Cardiac septum (tissue), 1 donor: ENCODE results near the gene BUB1. TPM values are rescaled to one million over a fixed set of nuclear protein-coding genes. Genes with fewer than 3 reads are reported as not detected.
"Not testable (repeated sequence)": the region's sequence is repeated elsewhere in the genome, so short reads cannot be mapped to it uniquely, and the experiment has no call there.

ENCODE experiments used
- DNase-seq: peaks from one replicate; pipeline ENCODE4 v3.0.0-alpha.2; 2020; ENCODE audit warnings: low spot score
- intact Hi-C: fragments of 100-400 bp; cut with DNase I; formaldehyde crosslinking; loops from one replicate; pipeline ENCODE4 v1.14.0; 2022
- total RNA-seq: library from RNA; stranded (reverse); fragmentation: NEBNext Ultra II Directional; extraction: Animal tissue kit (Norgen Biotek cat#: 25700); gene quantifications from one replicate; pipeline ENCODE4 v1.2.1, GENCODE V29; 2021
- donor health status: DM: no; HTN: no; CAD: no.

The BUB1 gene
- total RNA-seq, 1 donor from 2014 or later, result 0.83 TPM

DNA sequence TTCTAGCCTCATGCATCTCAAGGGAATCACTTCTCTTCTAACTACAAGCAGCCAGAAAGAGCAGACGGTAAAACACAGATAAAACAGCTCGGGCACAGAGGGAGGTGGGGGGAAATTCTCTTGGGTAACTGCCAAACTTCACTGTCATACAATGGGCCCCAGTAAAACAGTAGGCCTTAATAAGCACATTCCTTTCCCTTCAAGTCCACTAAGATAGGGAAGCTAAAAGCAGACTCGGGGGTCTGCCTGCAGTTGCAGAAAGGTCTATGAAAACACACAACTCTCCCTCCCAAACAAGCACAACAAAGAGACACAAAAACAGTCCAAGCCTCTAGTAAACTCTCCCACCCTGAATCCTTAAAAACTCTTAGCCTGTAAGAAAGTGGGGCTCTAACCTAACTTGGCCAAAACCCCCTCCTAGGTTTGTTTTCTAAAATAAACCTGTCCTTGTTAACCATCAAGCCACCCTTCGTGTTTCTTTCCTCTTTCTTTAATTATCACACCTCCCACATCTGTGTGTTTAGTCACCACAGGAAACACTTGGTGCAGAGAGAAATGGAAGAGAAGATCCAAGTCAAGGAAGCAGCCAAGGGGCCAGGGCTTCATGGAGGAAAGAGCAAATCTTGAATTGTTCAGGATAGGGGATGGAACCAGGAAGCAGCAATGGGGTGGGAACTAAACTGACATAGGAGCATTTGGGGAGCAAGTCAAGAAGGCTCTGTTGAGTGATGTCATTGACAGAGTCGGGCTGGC, 17.5 kb upstream of the BUB1 start:
- DNase-seq, intact Hi-C loops: not testable (repeated sequence)

DNA sequence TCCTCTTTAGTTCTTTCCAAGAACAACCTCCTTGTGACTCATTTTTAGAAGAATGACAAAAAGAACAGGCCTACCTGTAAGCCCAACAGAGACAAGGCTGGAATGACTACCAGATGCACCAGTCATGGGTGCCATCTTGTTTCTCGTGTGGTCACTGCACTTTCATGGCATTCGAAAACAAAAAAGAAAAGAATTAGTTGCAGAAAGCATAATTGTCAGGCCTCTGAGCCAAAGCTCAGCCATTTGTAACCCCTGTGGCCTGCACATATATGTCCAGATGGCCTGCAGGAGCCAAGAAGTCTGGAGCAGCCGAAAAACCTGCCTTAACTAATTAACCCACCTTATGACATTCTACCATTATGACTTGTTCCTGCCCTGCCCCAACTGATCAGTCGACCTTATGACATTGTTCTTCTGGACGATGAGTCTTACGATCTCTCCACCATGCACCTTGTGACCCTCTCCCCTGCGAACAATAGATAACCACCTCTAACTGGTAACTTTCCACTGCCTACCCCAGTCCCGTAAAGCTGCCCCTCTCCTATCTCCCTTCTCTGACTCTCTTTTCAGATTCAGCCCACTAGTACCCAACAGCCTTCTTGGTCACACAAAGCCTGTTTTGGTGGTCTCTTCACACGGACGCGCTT, 13.9 kb upstream of the BUB1 start:
- intact Hi-C loops, result no loop called here
- no peak for DNase-seq

GRCh38 chr2:110690083-110690965, 12.5 kb upstream of the BUB1 start:
- intact Hi-C loops, result no loop called here
- no peak for DNase-seq

DNA sequence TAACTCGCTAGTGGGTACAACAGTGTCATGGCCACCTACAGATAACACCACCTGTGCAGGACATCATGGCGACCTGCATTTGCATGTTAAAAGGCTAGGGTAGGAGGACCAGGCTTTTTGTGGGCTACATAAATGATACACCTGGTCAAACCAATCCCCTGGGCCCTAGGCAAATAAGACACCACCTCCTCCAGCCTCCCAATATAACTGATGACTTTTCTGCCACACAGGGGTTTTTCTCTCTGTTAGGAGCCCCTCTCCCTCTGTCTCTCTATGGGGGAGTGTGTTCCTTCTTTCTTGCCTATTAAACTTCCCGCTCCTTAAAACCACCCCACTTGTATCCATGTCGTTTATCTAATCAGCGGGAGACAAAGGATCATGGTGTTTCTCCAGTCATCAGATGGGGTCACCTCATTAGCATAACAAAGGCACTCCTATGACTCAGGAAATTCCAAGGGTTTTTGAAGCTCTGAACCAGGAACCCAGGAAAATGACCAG, 10.8 kb upstream of the BUB1 start:
- intact Hi-C loops, result no loop called here
- no peak for DNase-seq

DNA sequence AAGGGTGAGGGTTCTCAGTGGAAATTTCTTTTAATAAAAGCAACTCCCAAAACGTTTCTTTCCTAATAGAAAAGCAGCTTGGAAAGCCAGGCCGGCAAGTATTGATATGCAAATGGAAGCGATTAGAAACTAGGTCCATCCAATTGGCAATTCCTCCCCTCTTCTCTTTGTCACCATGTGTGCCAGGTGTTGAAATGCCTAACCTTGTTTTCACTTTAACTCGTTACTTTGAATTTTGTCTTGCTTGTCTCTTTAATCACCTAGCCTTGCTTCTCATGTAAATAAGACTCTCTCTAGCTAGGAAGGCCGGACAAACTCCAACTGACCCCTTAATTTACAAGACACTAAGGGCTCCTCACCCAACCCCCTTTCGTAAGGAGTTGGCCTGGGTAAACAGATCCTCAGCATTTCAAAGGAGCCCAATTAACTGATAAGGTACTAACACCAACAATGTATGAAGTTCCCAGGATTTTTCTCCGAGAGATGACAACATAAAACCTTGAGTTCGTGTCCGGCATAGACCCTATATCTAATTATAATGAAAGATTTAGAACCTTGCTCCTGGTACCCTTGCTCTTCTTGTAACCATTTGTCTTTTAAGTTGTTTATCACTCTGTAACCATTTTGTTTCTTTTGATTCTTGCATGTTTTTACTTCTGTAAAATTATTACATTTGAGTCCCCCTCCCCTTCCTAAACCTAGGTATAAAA, 10.1 kb upstream of the BUB1 start:
- DNase-seq, intact Hi-C loops: not testable (repeated sequence)

DNA sequence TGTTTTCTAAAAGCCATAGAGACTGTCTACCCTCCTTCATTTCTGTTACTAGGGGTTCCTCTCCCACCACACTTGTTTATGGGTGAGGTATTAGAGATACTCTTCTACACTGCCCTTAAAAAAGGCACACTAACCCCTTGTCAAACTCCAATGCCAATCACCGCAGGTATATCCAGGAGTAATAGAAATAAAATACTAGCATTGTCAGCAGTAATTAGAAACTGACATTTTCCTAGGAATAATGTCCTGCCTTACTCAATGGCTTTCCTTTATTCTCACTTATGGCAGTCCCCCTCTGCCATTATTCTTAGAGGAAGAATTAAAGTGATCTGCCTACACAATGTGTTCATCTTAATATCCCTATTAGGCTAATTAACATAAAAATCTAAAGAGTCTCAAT, 5.0 kb upstream of the BUB1 start:
- intact Hi-C loops, result no loop called here
- DNase-seq, result no peak

DNA sequence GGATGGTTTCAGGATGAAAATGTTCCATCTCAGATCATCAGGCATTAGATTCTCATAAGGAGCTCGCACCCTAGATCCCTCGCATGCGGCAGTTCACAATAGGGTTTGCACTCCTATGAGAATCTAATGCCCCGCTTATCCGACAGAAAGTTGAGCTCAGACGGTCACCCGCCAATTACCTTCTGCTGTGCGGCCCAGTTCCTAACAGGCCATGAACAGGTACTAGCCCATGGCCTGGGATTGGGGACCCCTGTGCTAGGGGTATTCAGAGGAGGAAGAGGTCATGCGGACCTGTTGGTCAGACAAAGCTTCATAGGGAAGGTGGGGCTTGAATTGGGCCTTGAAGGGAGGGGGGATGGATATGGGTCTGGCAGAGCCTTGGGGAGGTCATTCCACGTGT, 4.4 kb upstream of the BUB1 start:
- intact Hi-C loops, result no loop called here
- DNase-seq, result no peak

- intact Hi-C loops, result no loop called here
- DNase-seq, result no peak
These were observed 2.8 kb upstream of the BUB1 start for GRCh38 chr2:110680709-110681108.

DNA sequence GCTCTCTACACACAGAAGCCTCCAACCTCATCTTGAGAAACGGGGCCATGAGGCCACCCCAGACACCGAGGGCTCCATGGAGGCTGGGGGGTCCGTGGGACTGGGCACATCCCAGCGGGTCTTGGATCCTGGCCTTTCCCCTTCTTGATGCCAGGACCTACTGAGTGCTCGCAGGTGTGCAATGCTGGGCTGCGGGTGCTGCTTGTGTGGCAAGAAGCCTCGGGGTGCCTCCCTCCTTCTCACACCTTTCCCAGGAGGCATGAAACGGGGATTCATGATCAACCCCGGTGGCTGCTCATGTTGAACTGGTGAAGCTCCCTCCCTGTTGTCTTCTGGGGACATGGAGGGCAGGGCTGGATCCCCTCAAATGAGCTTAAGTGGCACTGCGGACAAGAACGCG, 2.0 kb upstream of the BUB1 start:
- intact Hi-C loops, result no loop called here
- DNase-seq, result no peak

DNA sequence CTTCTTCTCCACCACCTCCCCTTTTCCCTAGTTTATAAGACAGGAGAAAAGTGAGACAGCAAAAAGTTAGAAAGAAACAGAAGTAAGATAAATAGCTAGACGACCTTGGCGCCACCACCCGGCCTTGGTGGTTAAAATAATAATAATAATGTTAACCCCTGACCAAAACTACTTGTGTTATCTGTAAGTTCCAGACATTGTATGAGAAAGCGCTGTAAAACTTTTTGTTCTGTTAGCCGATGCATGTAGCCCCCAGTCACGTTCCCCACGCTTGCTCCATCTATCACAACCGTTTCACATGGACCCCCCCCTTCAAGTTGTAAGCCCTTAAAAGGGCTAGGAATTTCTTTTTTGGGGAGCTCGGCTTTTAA, 1.5 kb upstream of the BUB1 start:
- no peak for DNase-seq
- intact Hi-C loops, result no loop called here

GRCh38 chr2:110678457-110679336, 834 bp upstream of the BUB1 start:
- DNase-seq, result no peak
- intact Hi-C loops, result no loop called here

DNA sequence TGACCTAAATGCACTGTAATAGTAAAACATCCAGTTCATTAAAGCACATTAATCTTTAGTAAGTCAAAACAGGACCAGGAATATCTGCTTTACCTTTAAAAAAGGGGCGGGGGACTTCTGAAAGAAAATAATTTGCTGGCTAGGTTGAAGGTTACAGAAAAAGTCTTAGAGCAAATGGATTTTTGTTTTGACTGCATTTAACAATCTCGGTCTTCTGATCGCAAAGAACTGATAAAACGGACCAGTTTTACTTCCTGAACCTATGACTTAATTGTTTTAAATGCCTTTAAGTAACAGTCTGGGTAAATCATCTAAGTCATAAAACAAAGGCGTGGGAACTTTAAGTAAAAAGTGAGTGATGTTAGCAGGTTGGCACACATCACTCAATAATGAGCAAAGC, 783 bp downstream of the BUB1 start:
- DNase-seq, result no peak
- intact Hi-C loops, result no loop called here

DNA sequence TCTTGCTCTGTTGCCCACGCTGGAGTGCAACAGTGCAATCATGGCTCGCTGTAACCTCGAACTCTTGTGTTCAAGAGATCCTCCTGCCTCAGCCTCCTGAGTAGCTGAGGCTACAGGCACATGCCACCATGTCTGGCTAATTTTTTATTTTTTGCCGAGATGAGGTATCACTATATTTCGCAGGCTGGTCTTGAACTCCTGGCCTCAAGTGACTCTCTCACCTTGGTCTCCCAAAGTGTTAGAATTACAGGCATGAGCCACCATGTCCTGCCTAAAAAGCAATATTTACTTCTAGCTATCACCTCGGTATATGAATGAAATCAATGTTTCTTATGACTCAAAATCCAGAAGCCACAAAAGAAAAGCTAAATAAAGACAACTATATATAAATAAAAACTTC, 2.2 kb downstream of the BUB1 start:
- intact Hi-C loops, result no loop called here
- DNase-seq, result no peak

GRCh38 chr2:110674620-110675555, 3.0 kb downstream of the BUB1 start:
- no peak for DNase-seq
- intact Hi-C loops, result no loop called here

DNA sequence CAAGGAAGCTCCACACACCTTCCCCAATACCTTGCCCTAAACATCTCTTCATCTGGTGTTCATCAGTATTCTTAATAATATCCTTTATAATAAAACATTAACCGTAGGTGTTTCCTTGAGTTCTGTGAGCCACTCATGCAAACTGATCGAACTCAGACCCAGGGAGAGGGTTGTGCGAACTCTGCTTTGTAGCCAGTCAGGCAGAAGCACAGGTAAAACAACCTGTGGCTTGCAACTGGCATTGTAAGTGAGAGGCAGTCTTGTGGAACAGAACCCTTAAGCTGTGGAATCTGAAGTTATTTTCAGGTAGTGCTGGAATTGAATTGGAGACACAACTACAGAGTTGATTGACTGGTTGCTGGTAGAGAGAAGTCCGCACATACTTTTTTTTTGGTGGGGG, 4.7 kb downstream of the BUB1 start:
- no peak for DNase-seq
- intact Hi-C loops, result no loop called here

DNA sequence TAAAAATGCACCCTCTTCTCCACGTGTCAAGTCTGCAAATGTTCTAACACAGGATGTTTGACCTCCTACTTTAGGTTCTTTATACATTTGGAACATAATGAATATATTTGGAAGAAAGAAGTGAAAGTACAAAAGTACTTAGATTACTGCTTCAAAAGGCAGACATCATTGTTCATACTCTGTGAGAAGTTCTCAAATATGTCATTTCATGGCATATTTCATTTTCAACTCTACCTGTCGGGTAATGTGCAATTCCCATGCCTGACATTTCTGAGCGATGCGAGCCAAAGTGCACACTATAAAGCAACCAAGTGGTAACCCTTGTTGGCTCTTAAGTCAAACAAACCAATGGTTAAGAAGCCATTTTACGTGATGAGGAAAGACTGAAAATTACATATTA, 7.0 kb downstream of the BUB1 start:
- intact Hi-C loops, result no loop called here
- DNase-seq, result no peak

DNA sequence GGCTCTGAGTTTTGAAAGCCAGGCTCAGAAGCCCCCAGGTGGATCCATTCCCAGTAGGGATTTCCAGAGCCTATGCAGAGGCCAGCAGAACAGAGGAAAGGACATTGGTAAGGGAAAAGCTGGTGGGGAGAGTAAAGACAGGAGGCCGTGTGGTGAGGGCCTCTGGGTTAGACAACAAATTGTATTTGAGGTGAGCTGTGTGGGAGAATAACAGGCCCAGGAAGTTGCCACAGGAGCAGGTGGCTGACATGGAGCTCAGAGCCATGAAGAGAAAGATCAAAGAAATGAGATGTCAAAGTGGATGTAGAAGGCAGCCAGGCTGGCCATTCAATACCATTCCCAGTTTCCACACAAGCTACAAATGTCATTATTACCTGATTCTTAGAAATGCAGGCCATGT, 8.8 kb downstream of the BUB1 start:
- no peak for DNase-seq
- intact Hi-C loops, result no loop called here

DNA sequence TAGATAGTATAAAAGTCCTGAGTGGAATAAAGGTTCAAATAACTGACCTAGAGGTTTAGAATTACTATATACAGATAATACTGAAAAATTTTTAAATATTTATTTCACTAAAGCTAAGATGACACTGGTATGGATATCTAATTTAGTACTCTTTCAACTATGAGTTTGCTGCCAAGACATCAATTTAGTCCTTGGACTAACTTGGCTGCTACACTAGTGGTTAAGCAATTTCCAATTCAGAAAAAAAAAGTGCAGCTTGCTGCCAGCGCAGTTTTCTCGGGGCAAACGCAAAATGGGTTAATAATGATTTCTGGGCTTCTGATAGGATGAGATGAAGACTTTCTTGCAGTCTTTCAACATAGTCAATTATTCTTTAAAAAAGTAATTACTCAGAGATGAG, 10.8 kb downstream of the BUB1 start:
- DNase-seq, result no peak
- intact Hi-C loops, result no loop called here
